HepG2 (cell line): ENCODE results near the gene SPAG6. TPM values are rescaled to one million over a fixed set of nuclear protein-coding genes. Genes with fewer than 3 reads are reported as not detected.

Experiments used
- BRD4 ChIP-seq: sonication (generic); formaldehyde crosslinking; IDR thresholded peaks from 2 replicates; pipeline ENCODE4 v1.4.0; 2020; ENCODE audit warnings: missing genetic modification reagents
- CC2D1A ChIP-seq: sonication (generic); formaldehyde crosslinking; IDR thresholded peaks from 2 replicates; pipeline ENCODE4 v1.8.1; 2023; ENCODE audit warnings: mild to moderate bottlenecking, missing genetic modification reagents
- CCAR2 ChIP-seq: fragments of 200-400 bp; formaldehyde crosslinking; optimal IDR thresholded peaks from 2 replicates; pipeline ENCODE3; 2018; ENCODE audit warnings: low read depth, mild to moderate bottlenecking, low read length, moderate library complexity
- GPBP1L1 ChIP-seq: sonication (generic); formaldehyde crosslinking; IDR thresholded peaks from 2 replicates; pipeline ENCODE4 v1.5.0; 2020; ENCODE audit warnings: mild to moderate bottlenecking, missing genetic modification reagents
- HHEX ChIP-seq: IDR thresholded peaks from 2 replicates; pipeline ENCODE4 v1.6.1; 2016; ENCODE audit warnings: control low read depth
- HIC2 ChIP-seq: sonication (generic); formaldehyde crosslinking; IDR thresholded peaks from 2 replicates; pipeline ENCODE4 v1.9.0; 2022; ENCODE audit warnings: low read depth, missing genetic modification reagents
- MIXL1 ChIP-seq: IDR thresholded peaks from 2 replicates; pipeline ENCODE4 v1.6.1; 2016
- MXD4 ChIP-seq: IDR thresholded peaks from 2 replicates; pipeline ENCODE4 v1.6.1; 2016; ENCODE audit warnings: mild to moderate bottlenecking, missing biosample characterization, missing genetic modification reagents
- REL ChIP-seq: sonication (generic); formaldehyde crosslinking; conservative IDR thresholded peaks from 2 replicates; pipeline ENCODE4 v1.8.0; 2022; ENCODE audit warnings: mild to moderate bottlenecking, missing genetic modification reagents, moderate library complexity
- TRIM22 ChIP-seq: fragments of 450-650 bp; IDR thresholded peaks from 2 replicates; pipeline ENCODE4 v1.6.1; 2017
- ZMAT3 ChIP-seq: sonication (generic); formaldehyde crosslinking; conservative IDR thresholded peaks from 2 replicates; pipeline ENCODE4 v1.7.0; 2021; ENCODE audit warnings: missing genetic modification reagents
- ZNF205 ChIP-seq: IDR thresholded peaks from 2 replicates; pipeline ENCODE4 v1.6.1; 2018; ENCODE audit warnings: missing biosample characterization, missing genetic modification reagents
- ZNF24 ChIP-seq: fragments of 450-650 bp; IDR thresholded peaks from 2 replicates; pipeline ENCODE4 v1.6.1; 2017; ENCODE audit warnings: antibody characterized with exemption, mild to moderate bottlenecking
- ZNF441 ChIP-seq: sonication (generic); formaldehyde crosslinking; IDR thresholded peaks from 2 replicates; pipeline ENCODE4 v1.7.0; 2021; ENCODE audit warnings: missing genetic modification reagents, borderline replicate concordance
- ZNF512B ChIP-seq: sonication (generic); formaldehyde crosslinking; IDR thresholded peaks from 2 replicates; pipeline ENCODE4 v1.5.1; 2020; ENCODE audit warnings: missing genetic modification reagents, mild to moderate bottlenecking, borderline replicate concordance
- ZNF546 ChIP-seq: sonication (generic); formaldehyde crosslinking; conservative IDR thresholded peaks from 2 replicates; pipeline ENCODE4 v1.8.1; 2023; ENCODE audit warnings: mild to moderate bottlenecking, missing genetic modification reagents
- ZNF607 ChIP-seq: sonication (generic); formaldehyde crosslinking; IDR thresholded peaks from 2 replicates; pipeline ENCODE4 v1.5.1; 2020; ENCODE audit warnings: missing genetic modification reagents, mild to moderate bottlenecking, borderline replicate concordance
- ZNF710 ChIP-seq: sonication (generic); formaldehyde crosslinking; IDR thresholded peaks from 2 replicates; pipeline ENCODE4 v1.5.0; 2020; ENCODE audit warnings: mild to moderate bottlenecking, missing genetic modification reagents, borderline replicate concordance
- ZNF782 ChIP-seq: sonication (generic); formaldehyde crosslinking; IDR thresholded peaks from 2 replicates; pipeline ENCODE4 v1.4.0; 2020; ENCODE audit warnings: missing genetic modification reagents, mild to moderate bottlenecking, borderline replicate concordance
- ZNF841 ChIP-seq: sonication (generic); formaldehyde crosslinking; IDR thresholded peaks from 2 replicates; pipeline ENCODE4 v1.8.1; 2023; ENCODE audit warnings: missing genetic modification reagents, borderline replicate concordance
- polyA plus RNA-seq, 8 experiments: library from polyadenylated mRNA; depleted of rRNA in 3 of 8; stranded (reverse) in 7 of 8; unstranded in 1 of 8; fragments of >200 nt; fragmentation: Illumina TruSeq in 4 of 8; extraction: Trizol in 4 of 8; gene quantifications; 2 replicates each; pipeline versions ENCODE4 v1.2.1 to v1.2.3, GENCODE V29; 2011 to 2016; ENCODE audit warnings: low read depth in 4 of 8, missing spikeins in 1 of 8, mixed read lengths in 1 of 8; ENCODE audit not compliant: insufficient read depth in 1 of 8
- total RNA-seq, 5 experiments: library from RNA; depleted of rRNA; stranded (reverse); fragments of >200 nt; fragmentation: Illumina TruSeq; extraction: Trizol; gene quantifications; 2 replicates each; pipeline ENCODE4 v1.2.3, GENCODE V29; 2016; ENCODE audit warnings: low read depth in 1 of 5

SPAG6 gene
- total and polyA plus RNA-seq, 2 of the 13 experiments (the other 11 are each of a cell fraction or from before 2014, with no cell fraction given) = not detected

GRCh38 chr10:22316286-22317075, 28.8 kb upstream of the SPAG6 start, which contains the start of gene COMMD3 (continued):
- no peak for TF ChIP-seq ZNF546 (CRISPR knock-in tag)
- no peak for TF ChIP-seq BRD4 (CRISPR knock-in tag)
- no peak for TF ChIP-seq TRIM22
- no peak for TF ChIP-seq HHEX (CRISPR knock-in tag)
- TF ChIP-seq ZNF441 = no peak
- TF ChIP-seq ZNF607 = no peak
- TF ChIP-seq MXD4 (CRISPR knock-in tag) = peak; percentile 69; the same call in 1 of the 2 replicates
- TF ChIP-seq REL (CRISPR knock-in tag) = 0 out of 2 replicates have a peak, but pooled peaks have one; percentile 33
- TF ChIP-seq GPBP1L1 (CRISPR knock-in tag) = no peak
- TF ChIP-seq CC2D1A = no peak
- 0 out of 2 replicates have a peak, but pooled peaks have one; percentile 64 for TF ChIP-seq ZNF841 (CRISPR knock-in tag)
- no peak for TF ChIP-seq CCAR2
- 0 out of 2 replicates have a peak, but pooled peaks have one; percentile 28 for TF ChIP-seq ZNF710
- TF ChIP-seq ZNF512B (CRISPR knock-in tag) = 0 out of 2 replicates have a peak, but pooled peaks have one; percentile 16
- TF ChIP-seq ZNF782 (CRISPR knock-in tag) = no peak
- TF ChIP-seq ZNF24 = no peak
- TF ChIP-seq HIC2 (CRISPR knock-in tag) = no peak
- 0 out of 2 replicates have a peak, but pooled peaks have one; percentile 17 for TF ChIP-seq MIXL1
- TF ChIP-seq ZMAT3 (CRISPR knock-in tag) = 0 out of 2 replicates have a peak, but pooled peaks have one; percentile 35
- 0 out of 2 replicates have a peak, but pooled peaks have one; percentile 45 for TF ChIP-seq ZNF205 (CRISPR knock-in tag)
